Epithelial cell of prostate (primary cell): Measurements from ENCODE around the gene AKAP12.

Experiments used
- DNase-seq: peaks from one replicate; pipeline ENCODE4 v3.0.0-alpha.2; 2011; ENCODE audit warnings: low read depth, low spot score
- H3K27ac ChIP-seq: fragments of 450-650 bp; 2 replicates; pipeline ENCODE4 v1.5.1; 2017; ENCODE audit warnings: mild to moderate bottlenecking

AKAP12 gene

GRCh38 chr6:151276112-151276740 is 36.5 kb downstream of the AKAP12 start:
- DNase-seq = peak; percentile 33
- peak overlapping the region; percentile 66 for H3K27ac ChIP-seq

GRCh38 chr6:151279891-151280290 is 40.1 kb downstream of the AKAP12 start:
- no peak overlapping the region for H3K27ac ChIP-seq
- no peak for DNase-seq

GRCh38 chr6:151280859-151281258 is 41.1 kb downstream of the AKAP12 start:
- no peak for DNase-seq
- no peak overlapping the region for H3K27ac ChIP-seq

- peak; percentile 80 for DNase-seq
- peak overlapping the region; percentile 24 for H3K27ac ChIP-seq
Observed at GRCh38 chr6:151284012-151284411, 44.2 kb downstream of the AKAP12 start.

- peak overlapping the region; percentile 24 for H3K27ac ChIP-seq
- DNase-seq = no peak
Observed at GRCh38 chr6:151284548-151285017, 44.8 kb downstream of the AKAP12 start.

GRCh38 chr6:151285122-151285521 is 45.4 kb downstream of the AKAP12 start:
- H3K27ac ChIP-seq = peak overlapping the region; percentile 0
- DNase-seq = no peak

- no peak overlapping the region for H3K27ac ChIP-seq
- DNase-seq = no peak
Observed at GRCh38 chr6:151286214-151286613, 46.4 kb downstream of the AKAP12 start.

- H3K27ac ChIP-seq = no peak overlapping the region
- no peak for DNase-seq
Observed at GRCh38 chr6:151288712-151289398, 49.1 kb downstream of the AKAP12 start.

- DNase-seq = no peak
- H3K27ac ChIP-seq = no peak overlapping the region
Observed at GRCh38 chr6:151289399-151290007, 49.7 kb downstream of the AKAP12 start.

- no peak overlapping the region for H3K27ac ChIP-seq
- DNase-seq = no peak
Observed at GRCh38 chr6:151290877-151291721, 51.3 kb downstream of the AKAP12 start.

GRCh38 chr6:151291722-151292059 is 51.9 kb downstream of the AKAP12 start:
- no peak overlapping the region for H3K27ac ChIP-seq
- DNase-seq = no peak

- DNase-seq = no peak
- no peak overlapping the region for H3K27ac ChIP-seq
Observed at GRCh38 chr6:151292974-151293687, 53.4 kb downstream of the AKAP12 start.

GRCh38 chr6:151293688-151294016 is 53.9 kb downstream of the AKAP12 start:
- H3K27ac ChIP-seq = no peak overlapping the region
- no peak for DNase-seq

- no peak for DNase-seq
- no peak overlapping the region for H3K27ac ChIP-seq
Observed at GRCh38 chr6:151294561-151295101, 54.9 kb downstream of the AKAP12 start.

- H3K27ac ChIP-seq = no peak overlapping the region
- DNase-seq = no peak
Observed at GRCh38 chr6:151297886-151298285, 58.1 kb downstream of the AKAP12 start.

GRCh38 chr6:151299011-151299410 is 59.2 kb downstream of the AKAP12 start:
- H3K27ac ChIP-seq = no peak overlapping the region
- no peak for DNase-seq

GRCh38 chr6:151300267-151300991 is 60.7 kb downstream of the AKAP12 start:
- H3K27ac ChIP-seq = no peak overlapping the region
- DNase-seq = no peak

- no peak for DNase-seq
- H3K27ac ChIP-seq = no peak overlapping the region
Observed at GRCh38 chr6:151301547-151301946, 61.8 kb downstream of the AKAP12 start.

- no peak overlapping the region for H3K27ac ChIP-seq
- DNase-seq = no peak
Observed at GRCh38 chr6:151303231-151303630, 63.5 kb downstream of the AKAP12 start.
